Ishikawa (cell line): ENCODE data around the gene PPARG.

ENCODE experiments used
- CEBPB ChIP-seq: IDR thresholded peaks from 2 replicates; pipeline ENCODE4 v1.6.1; 2012
- CREB1 ChIP-seq: IDR thresholded peaks from 2 replicates; pipeline ENCODE4 v1.6.1; 2012; ENCODE audit warnings: low read depth
- EGR1 ChIP-seq: IDR thresholded peaks from 2 replicates; pipeline ENCODE4 v1.6.1; 2012
- EP300 ChIP-seq: IDR thresholded peaks from 2 replicates; pipeline ENCODE4 v1.6.1; 2012; ENCODE audit warnings: borderline replicate concordance
- FOXM1 ChIP-seq: IDR thresholded peaks from 2 replicates; pipeline ENCODE4 v1.6.1; 2012; ENCODE audit warnings: low read depth, borderline replicate concordance
- NFIC ChIP-seq: IDR thresholded peaks from 2 replicates; pipeline ENCODE4 v1.6.1; 2012
- RAD21 ChIP-seq: IDR thresholded peaks from 2 replicates; pipeline ENCODE4 v1.6.1; 2012; ENCODE audit warnings: low read depth
- TAF1 ChIP-seq: IDR thresholded peaks from 2 replicates; pipeline ENCODE4 v1.6.1; 2012; ENCODE audit warnings: low read depth, mild to moderate bottlenecking
- TCF12 ChIP-seq: IDR thresholded peaks from 2 replicates; pipeline ENCODE4 v1.6.1; 2012; ENCODE audit warnings: low read depth
- TEAD4 ChIP-seq: IDR thresholded peaks from 2 replicates; pipeline ENCODE4 v1.6.1; 2012
- YY1 ChIP-seq: IDR thresholded peaks from 2 replicates; pipeline ENCODE4 v1.6.1; 2012; ENCODE audit warnings: low read depth
- ZBTB7A ChIP-seq: IDR thresholded peaks from 2 replicates; pipeline ENCODE4 v1.6.1; 2012; ENCODE audit warnings: low read depth
- TF ChIP-seq, protein P1 (sequence below): IDR thresholded peaks from 2 replicates; pipeline ENCODE4 v1.6.1; 2012; ENCODE audit warnings: low read depth, mild to moderate bottlenecking
- TF ChIP-seq, protein P2 (sequence below): IDR thresholded peaks from 2 replicates; pipeline ENCODE4 v1.6.1; 2012
- TF ChIP-seq, protein P3 (sequence below): IDR thresholded peaks from 2 replicates; pipeline ENCODE4 v1.6.1; 2012

The PPARG gene

DNA sequence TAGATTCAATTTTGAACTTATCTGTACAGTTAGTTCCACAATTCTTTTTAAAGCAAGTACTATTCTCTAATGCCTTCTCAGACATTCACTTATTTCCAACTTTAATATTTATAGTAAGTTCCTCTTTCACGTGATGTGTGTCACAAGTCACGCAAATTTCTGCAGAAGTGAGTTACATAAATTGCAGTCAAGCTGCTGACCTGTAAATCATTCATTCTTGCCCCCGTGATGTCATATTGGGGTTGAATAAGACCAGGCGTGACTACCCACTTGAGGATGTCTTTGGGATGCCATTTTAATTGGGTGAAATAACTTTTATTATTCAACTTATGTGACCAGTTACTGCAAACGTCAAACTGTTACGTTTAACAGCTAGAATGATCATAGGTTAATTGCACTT, 15.1 kb downstream of the PPARG start:
- no peak for TF ChIP-seq FOXM1
- TF ChIP-seq, protein P1, sequence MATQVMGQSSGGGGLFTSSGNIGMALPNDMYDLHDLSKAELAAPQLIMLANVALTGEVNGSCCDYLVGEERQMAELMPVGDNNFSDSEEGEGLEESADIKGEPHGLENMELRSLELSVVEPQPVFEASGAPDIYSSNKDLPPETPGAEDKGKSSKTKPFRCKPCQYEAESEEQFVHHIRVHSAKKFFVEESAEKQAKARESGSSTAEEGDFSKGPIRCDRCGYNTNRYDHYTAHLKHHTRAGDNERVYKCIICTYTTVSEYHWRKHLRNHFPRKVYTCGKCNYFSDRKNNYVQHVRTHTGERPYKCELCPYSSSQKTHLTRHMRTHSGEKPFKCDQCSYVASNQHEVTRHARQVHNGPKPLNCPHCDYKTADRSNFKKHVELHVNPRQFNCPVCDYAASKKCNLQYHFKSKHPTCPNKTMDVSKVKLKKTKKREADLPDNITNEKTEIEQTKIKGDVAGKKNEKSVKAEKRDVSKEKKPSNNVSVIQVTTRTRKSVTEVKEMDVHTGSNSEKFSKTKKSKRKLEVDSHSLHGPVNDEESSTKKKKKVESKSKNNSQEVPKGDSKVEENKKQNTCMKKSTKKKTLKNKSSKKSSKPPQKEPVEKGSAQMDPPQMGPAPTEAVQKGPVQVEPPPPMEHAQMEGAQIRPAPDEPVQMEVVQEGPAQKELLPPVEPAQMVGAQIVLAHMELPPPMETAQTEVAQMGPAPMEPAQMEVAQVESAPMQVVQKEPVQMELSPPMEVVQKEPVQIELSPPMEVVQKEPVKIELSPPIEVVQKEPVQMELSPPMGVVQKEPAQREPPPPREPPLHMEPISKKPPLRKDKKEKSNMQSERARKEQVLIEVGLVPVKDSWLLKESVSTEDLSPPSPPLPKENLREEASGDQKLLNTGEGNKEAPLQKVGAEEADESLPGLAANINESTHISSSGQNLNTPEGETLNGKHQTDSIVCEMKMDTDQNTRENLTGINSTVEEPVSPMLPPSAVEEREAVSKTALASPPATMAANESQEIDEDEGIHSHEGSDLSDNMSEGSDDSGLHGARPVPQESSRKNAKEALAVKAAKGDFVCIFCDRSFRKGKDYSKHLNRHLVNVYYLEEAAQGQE: no peak
- TF ChIP-seq ZBTB7A: no peak
- TF ChIP-seq NFIC: no peak
- TF ChIP-seq TCF12: no peak
- TF ChIP-seq, protein P2, sequence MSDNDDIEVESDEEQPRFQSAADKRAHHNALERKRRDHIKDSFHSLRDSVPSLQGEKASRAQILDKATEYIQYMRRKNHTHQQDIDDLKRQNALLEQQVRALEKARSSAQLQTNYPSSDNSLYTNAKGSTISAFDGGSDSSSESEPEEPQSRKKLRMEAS: no peak
- no peak for TF ChIP-seq CEBPB
- no peak for TF ChIP-seq EP300
- no peak for TF ChIP-seq EGR1
- TF ChIP-seq, protein P3, sequence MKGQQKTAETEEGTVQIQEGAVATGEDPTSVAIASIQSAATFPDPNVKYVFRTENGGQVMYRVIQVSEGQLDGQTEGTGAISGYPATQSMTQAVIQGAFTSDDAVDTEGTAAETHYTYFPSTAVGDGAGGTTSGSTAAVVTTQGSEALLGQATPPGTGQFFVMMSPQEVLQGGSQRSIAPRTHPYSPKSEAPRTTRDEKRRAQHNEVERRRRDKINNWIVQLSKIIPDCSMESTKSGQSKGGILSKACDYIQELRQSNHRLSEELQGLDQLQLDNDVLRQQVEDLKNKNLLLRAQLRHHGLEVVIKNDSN: no peak
- TF ChIP-seq TEAD4: no peak
- no peak for TF ChIP-seq RAD21
- TF ChIP-seq YY1: no peak
- TF ChIP-seq TAF1: no peak
- no peak for TF ChIP-seq CREB1

DNA sequence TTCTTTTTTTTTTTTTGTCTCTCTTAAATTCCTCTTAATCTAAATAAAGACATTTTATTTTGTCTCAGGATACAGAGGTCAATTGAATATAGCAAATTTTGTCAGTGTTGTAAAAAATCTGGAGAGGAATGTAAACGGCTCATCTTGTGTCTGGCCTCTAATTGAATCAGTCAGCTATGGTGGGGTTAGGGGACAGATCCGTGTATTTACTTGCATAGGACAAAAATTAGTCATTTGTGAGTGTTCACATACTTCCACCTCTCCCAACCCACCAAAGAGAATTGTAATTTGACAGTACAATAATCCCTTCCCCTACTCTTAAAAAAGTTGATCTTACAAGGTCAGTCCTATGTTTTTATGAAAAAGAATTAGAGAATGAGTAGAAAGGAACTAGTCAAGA, 18.3 kb downstream of the PPARG start:
- TF ChIP-seq, protein P2: no peak
- TF ChIP-seq YY1: no peak
- TF ChIP-seq TAF1: no peak
- no peak for TF ChIP-seq CREB1
- TF ChIP-seq EGR1: no peak
- TF ChIP-seq, protein P1: no peak
- no peak for TF ChIP-seq ZBTB7A
- TF ChIP-seq CEBPB: no peak
- TF ChIP-seq RAD21: no peak
- TF ChIP-seq NFIC: no peak
- no peak for TF ChIP-seq TCF12
- TF ChIP-seq TEAD4: no peak
- no peak for TF ChIP-seq FOXM1
- no peak for TF ChIP-seq EP300
- TF ChIP-seq, protein P3: no peak

DNA sequence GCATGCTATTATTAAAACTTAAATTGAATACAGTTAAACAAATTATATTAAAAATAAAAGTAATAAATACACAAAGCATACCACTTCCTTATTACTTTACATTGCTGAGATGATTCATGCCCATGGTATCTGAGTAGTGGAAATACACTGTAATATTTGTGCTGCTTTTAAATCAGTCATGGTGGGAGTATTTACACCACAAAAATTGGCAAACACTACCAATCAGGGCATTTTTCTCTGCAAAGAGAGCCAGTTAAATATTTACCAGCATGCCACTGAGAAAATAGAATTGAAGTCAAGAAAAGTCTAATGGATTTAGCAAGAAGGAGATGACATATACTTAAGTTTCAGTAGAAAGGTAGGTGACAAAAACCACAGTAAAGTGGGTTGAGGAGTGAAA, 19.6 kb downstream of the PPARG start:
- TF ChIP-seq YY1 (no peak), FOXM1 (no peak), TEAD4 (no peak), EP300 (no peak), NFIC (no peak), ZBTB7A (no peak), TAF1 (no peak), EGR1 (no peak)
- TF ChIP-seq, protein P3: no peak

DNA sequence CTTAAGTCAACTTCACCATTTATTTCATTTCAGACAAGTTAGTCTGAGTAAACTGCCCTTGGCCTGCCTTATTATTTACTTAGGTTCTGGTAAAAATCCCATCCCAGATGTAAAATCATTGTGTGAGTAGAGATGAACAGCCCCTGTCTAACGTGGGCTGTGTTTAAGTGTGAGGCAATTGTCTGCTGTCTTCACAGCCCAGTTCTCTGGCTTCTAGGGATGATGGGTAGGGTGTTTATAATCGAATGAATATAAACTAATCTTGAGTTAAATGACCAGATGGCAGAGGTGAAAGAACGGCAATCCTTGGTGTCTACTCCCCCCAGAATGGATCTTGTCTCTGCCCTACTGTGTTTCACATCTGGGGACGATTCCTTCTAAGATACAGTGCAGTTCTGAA, 20.8 kb downstream of the PPARG start:
- TF ChIP-seq CREB1 (no peak), FOXM1 (no peak), EGR1 (no peak), NFIC (no peak), TAF1 (no peak), TEAD4 (no peak), ZBTB7A (no peak)
- TF ChIP-seq, protein P1: no peak
